ENCODE results near the gene PRRT3. TPM values are rescaled to one million over a fixed set of nuclear protein-coding genes. Genes with fewer than 3 reads are reported as not detected.

PRRT3 gene
- total and polyA plus RNA-seq, 9 of the 15 experiments (the other 6 are each of a cell fraction or from before 2014, with no cell fraction given): 0.06 to 1.9 (median 1.2) TPM

- TF ChIP-seq HES1 (IDR thresholded peaks at IDR 0.05; ENCODE audit: low read depth): no peak
- TF ChIP-seq CUX1 (CRISPR knock-in tag; IDR thresholded peaks at IDR 0.05): peak; percentile 81; the same call in 1 of the 2 replicates
- TF ChIP-seq SMARCB1 (IDR thresholded peaks at IDR 0.05; ENCODE audit: insufficient read length, low read depth): no peak
- no peak for TF ChIP-seq RBM22 (IDR thresholded peaks at IDR 0.05; ENCODE audit: low read depth, low read length, poor library complexity, severe bottlenecking)
- TF ChIP-seq PRPF4 (IDR thresholded peaks at IDR 0.05; ENCODE audit: insufficient read depth, low read depth, low read length, poor library complexity, severe bottlenecking): no peak
- TF ChIP-seq, protein P1, sequence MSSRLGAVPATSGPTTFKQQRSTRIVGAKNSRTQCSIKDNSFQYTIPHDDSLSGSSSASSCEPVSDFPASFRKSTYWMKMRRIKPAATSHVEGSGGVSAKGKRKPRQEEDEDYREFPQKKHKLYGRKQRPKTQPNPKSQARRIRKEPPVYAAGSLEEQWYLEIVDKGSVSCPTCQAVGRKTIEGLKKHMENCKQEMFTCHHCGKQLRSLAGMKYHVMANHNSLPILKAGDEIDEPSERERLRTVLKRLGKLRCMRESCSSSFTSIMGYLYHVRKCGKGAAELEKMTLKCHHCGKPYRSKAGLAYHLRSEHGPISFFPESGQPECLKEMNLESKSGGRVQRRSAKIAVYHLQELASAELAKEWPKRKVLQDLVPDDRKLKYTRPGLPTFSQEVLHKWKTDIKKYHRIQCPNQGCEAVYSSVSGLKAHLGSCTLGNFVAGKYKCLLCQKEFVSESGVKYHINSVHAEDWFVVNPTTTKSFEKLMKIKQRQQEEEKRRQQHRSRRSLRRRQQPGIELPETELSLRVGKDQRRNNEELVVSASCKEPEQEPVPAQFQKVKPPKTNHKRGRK (tag; IDR thresholded peaks at IDR 0.05): no peak
- TF ChIP-seq ATF7 (IDR thresholded peaks at IDR 0.05): peak; percentile 64; the same call in 1 of the 2 replicates
- 0 out of 4 replicates have a peak, but pooled peaks have one; percentile 62 to 63 for TF ChIP-seq FOXK2 (conservative IDR thresholded peaks at IDR 0.05 in 1 of 2, IDR thresholded peaks at IDR 0.05 in 1 of 2; ENCODE audit: low read depth in 2 of 2)
- peak; percentile 40 for TF ChIP-seq JUND (IDR thresholded peaks at IDR 0.05; ENCODE audit: borderline replicate concordance, low read depth, low read length)
- TF ChIP-seq JUND (tag; IDR thresholded peaks at IDR 0.05; ENCODE audit: borderline replicate concordance, low read depth, low read length): 0 out of 3 replicates have a peak, but pooled peaks have one; percentile 3
- TF ChIP-seq TFAP4 (CRISPR knock-in tag; IDR thresholded peaks at IDR 0.05; ENCODE audit: borderline replicate concordance): no peak
- TF ChIP-seq MECOM (CRISPR knock-in tag; IDR thresholded peaks at IDR 0.05): no peak
- TF ChIP-seq DDX20 (tag; IDR thresholded peaks at IDR 0.05; ENCODE audit: low read depth): no peak
Measured at GRCh38 chr3:9897408-9898372, 54.5 kb downstream of the PRRT3 start (continued).

All from K562 (cell line).